Astrocyte (in vitro differentiated cells and primary cell): ENCODE data around the gene ATRNL1. TPM values are rescaled to one million over a fixed set of nuclear protein-coding genes. Genes with fewer than 3 reads are reported as not detected.
A peak's percentile ranks its signal among the peaks of the same experiment; 100 is the strongest.

Experiments used
- DNase-seq: peaks from one replicate; pipeline ENCODE4 v3.0.0-alpha.2; 2010; ENCODE audit warnings: low read depth
- FAIRE-seq: peaks from 2 replicates; lab custom pipeline; 2011; peaks lifted over from hg19 to GRCh38; lab: Jason Lieb, UNC
- H2AFZ ChIP-seq: 2 replicates; pipeline ENCODE4 v1.6.0; 2012; ENCODE audit warnings: low read depth, low read length, inconsistent platforms
- H3K27ac ChIP-seq: 2 replicates; pipeline ENCODE4 v1.5.1; 2011; ENCODE audit warnings: low read depth, low read length, inconsistent platforms
- H3K27me3 ChIP-seq: 2 replicates; pipeline ENCODE4 v1.6.0; 2011; ENCODE audit warnings: low read length, inconsistent platforms; ENCODE audit not compliant: insufficient read depth
- H3K36me3 ChIP-seq: 2 replicates; pipeline ENCODE4 v1.5.1; 2011; ENCODE audit warnings: low read length, inconsistent platforms; ENCODE audit not compliant: insufficient read depth
- H3K4me1 ChIP-seq: 2 replicates; pipeline ENCODE4 v1.5.1; 2011; ENCODE audit warnings: low read length, inconsistent platforms; ENCODE audit not compliant: insufficient read depth
- H3K4me2 ChIP-seq: 2 replicates; pipeline ENCODE4 v1.6.0; 2012; ENCODE audit warnings: low read length, inconsistent platforms
- H3K4me3 ChIP-seq: 2 replicates; pipeline ENCODE4 v1.5.1; 2011; ENCODE audit warnings: low read depth, mild to moderate bottlenecking, low read length, inconsistent platforms; ENCODE audit not compliant: insufficient read depth
- H3K79me2 ChIP-seq: 2 replicates; pipeline ENCODE4 v1.6.0; 2012; ENCODE audit warnings: mild to moderate bottlenecking, low read length, inconsistent platforms; ENCODE audit not compliant: insufficient read depth
- H3K9ac ChIP-seq: 2 replicates; pipeline ENCODE4 v1.6.0; 2012; ENCODE audit warnings: mild to moderate bottlenecking, low read length, inconsistent platforms
- H3K9me3 ChIP-seq: 2 replicates; pipeline ENCODE4 v1.5.1; 2012; ENCODE audit warnings: low read depth, mild to moderate bottlenecking, low read length, inconsistent platforms; ENCODE audit not compliant: insufficient read depth
- H4K20me1 ChIP-seq: 2 replicates; pipeline ENCODE4 v1.6.0; 2012; ENCODE audit warnings: low read length, inconsistent platforms; ENCODE audit not compliant: insufficient read depth
- H3K27ac Mint-ChIP-seq: one replicate; pipeline ENCODE4 v1.8.0; 2021; ENCODE audit warnings: mild to moderate bottlenecking, mixed read lengths; ENCODE audit not compliant: unreplicated experiment
- H3K27me3 Mint-ChIP-seq: one replicate; pipeline ENCODE4 v1.8.0; 2021; ENCODE audit warnings: low read depth, mixed read lengths; ENCODE audit not compliant: unreplicated experiment
- H3K36me3 Mint-ChIP-seq: one replicate; pipeline ENCODE4 v1.8.0; 2021; ENCODE audit warnings: low read depth, mixed read lengths; ENCODE audit not compliant: unreplicated experiment
- H3K4me1 Mint-ChIP-seq: one replicate; pipeline ENCODE4 v1.8.0; 2021; ENCODE audit warnings: low read depth, mixed read lengths; ENCODE audit not compliant: unreplicated experiment
- H3K4me3 Mint-ChIP-seq: one replicate; pipeline ENCODE4 v1.8.0; 2021; ENCODE audit warnings: mild to moderate bottlenecking, moderate library complexity, mixed read lengths; ENCODE audit not compliant: unreplicated experiment
- H3K9me3 Mint-ChIP-seq: one replicate; pipeline ENCODE4 v1.8.0; 2021; ENCODE audit warnings: mild to moderate bottlenecking, mixed read lengths; ENCODE audit not compliant: unreplicated experiment
- EZH2 ChIP-seq: IDR thresholded peaks from 2 replicates; pipeline ENCODE4 v1.6.1; 2012; ENCODE audit warnings: mild to moderate bottlenecking, low read length, inconsistent platforms; ENCODE audit not compliant: insufficient read depth
- total RNA-seq: library from RNA; stranded (reverse); gene quantifications from 2 replicates; pipeline ENCODE4 v1.2.1, GENCODE V29; 2021
- TF ChIP-seq, protein P1 (sequence below): IDR thresholded peaks from 2 replicates; pipeline ENCODE4 v1.5.1; 2011; ENCODE audit warnings: low read depth, mild to moderate bottlenecking, inconsistent platforms, low read length, moderate library complexity; ENCODE audit not compliant: insufficient read depth

ATRNL1 gene
- total RNA-seq, 1 donor from 2014 or later, result 17.5 TPM

DNA sequence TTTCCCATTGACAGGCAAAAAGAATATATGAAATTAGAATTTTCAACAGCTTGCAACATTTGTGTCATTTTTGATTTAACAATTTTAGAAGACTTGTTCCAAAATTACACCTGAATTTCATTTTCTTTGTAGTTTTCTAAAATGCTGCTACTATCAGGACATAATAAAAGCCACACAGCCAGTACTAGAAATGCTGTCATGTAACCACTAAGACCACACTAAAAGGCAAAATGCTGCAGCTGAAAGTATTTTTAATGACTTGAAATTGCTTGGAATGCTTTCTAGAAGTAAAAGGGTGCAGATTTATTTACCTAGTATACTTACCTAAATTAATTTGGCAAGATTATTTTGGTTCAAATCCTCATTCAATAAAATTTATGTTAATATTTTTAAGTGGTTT is 709.7 kb downstream of the ATRNL1 start:
- H3K27ac ChIP-seq, result no peak overlapping the region
- H3K9me3 ChIP-seq, result no peaks in the 10 kb centered on the region
- Mint-ChIP-seq H3K27ac (no peak overlapping the region), H3K9me3 (no peaks in the 10 kb centered on the region), H3K4me3 (no peak overlapping the region), H3K27me3 (no peaks in the 10 kb centered on the region), H3K4me1 (no peaks in the 10 kb centered on the region), H3K36me3 (no peaks in the 10 kb centered on the region)
- H4K20me1 ChIP-seq, result no peaks in the 10 kb centered on the region
- FAIRE-seq, result no peak
- H3K4me3 ChIP-seq, result no peak overlapping the region
- H3K79me2 ChIP-seq, result no peaks in the 10 kb centered on the region
- H2AFZ ChIP-seq, result no peak overlapping the region
- TF ChIP-seq EZH2, result no peak
- TF ChIP-seq, protein P1, sequence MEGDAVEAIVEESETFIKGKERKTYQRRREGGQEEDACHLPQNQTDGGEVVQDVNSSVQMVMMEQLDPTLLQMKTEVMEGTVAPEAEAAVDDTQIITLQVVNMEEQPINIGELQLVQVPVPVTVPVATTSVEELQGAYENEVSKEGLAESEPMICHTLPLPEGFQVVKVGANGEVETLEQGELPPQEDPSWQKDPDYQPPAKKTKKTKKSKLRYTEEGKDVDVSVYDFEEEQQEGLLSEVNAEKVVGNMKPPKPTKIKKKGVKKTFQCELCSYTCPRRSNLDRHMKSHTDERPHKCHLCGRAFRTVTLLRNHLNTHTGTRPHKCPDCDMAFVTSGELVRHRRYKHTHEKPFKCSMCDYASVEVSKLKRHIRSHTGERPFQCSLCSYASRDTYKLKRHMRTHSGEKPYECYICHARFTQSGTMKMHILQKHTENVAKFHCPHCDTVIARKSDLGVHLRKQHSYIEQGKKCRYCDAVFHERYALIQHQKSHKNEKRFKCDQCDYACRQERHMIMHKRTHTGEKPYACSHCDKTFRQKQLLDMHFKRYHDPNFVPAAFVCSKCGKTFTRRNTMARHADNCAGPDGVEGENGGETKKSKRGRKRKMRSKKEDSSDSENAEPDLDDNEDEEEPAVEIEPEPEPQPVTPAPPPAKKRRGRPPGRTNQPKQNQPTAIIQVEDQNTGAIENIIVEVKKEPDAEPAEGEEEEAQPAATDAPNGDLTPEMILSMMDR, result no peak
- H3K36me3 ChIP-seq, result no peaks in the 10 kb centered on the region
- no peaks in the 10 kb centered on the region for H3K27me3 ChIP-seq
- DNase-seq, result no peak
- H3K9ac ChIP-seq, result no peak overlapping the region
- H3K4me1 ChIP-seq, result no peaks in the 10 kb centered on the region
- no peak overlapping the region for H3K4me2 ChIP-seq

DNA sequence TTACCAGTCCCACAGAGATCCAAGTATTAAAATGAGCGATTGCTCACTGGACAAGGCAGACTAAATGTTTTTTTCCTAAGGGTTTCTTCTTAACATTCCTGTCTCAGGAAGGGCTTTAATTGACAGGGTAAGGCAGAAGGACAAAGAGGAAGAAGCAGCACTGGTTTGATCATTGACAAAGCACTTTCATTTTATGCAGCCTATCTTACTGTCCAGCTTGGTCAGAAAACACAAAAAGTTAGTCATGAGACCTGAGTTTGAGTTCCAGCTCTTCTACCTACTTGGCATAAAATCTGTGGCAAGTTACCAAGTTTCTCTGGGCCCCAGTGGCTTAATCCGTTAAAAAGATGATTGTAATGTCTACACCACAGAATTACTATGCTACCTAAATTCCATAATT is 721.4 kb downstream of the ATRNL1 start:
- H3K36me3 ChIP-seq, result no peaks in the 10 kb centered on the region
- Mint-ChIP-seq H3K27me3 (no peaks in the 10 kb centered on the region), H3K4me1 (peaks cover 7% of the 10 kb centered on the region), H3K9me3 (no peaks in the 10 kb centered on the region), H3K4me3 (no peak overlapping the region), H3K27ac (no peak overlapping the region), H3K36me3 (no peaks in the 10 kb centered on the region)
- FAIRE-seq, result no peak
- H3K9me3 ChIP-seq, result no peaks in the 10 kb centered on the region
- H3K4me2 ChIP-seq, result no peak overlapping the region
- no peak overlapping the region for H3K27ac ChIP-seq
- TF ChIP-seq, protein P1, result no peak
- TF ChIP-seq EZH2, result no peak
- no peak overlapping the region for H2AFZ ChIP-seq
- H4K20me1 ChIP-seq, result no peaks in the 10 kb centered on the region
- H3K79me2 ChIP-seq, result no peaks in the 10 kb centered on the region
- no peaks in the 10 kb centered on the region for H3K27me3 ChIP-seq
- DNase-seq, result no peak
- no peak overlapping the region for H3K9ac ChIP-seq
- no peak overlapping the region for H3K4me3 ChIP-seq
- no peaks in the 10 kb centered on the region for H3K4me1 ChIP-seq

DNA sequence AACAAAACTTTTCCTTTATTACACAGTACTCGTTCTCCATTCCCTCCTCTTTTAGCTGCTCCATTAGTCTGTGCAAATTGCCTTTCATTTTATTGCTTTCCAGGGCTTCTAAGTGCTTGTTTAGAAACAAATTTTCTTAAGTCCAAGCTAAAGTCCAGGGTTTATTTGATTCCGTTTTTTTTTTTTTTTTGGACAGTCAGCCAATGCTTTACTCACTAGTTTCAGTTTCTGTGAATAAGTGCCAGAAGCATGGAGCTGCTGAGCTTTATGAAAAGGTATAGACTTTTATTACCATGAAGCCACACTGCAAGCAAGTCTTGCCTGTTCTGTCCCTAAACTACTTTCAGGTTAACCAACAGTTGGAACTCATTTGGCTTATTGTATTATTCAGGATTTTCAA is 724.8 kb downstream of the ATRNL1 start:
- Histone ChIP-seq H3K9ac (no peak overlapping the region), H4K20me1 (no peaks in the 10 kb centered on the region), H3K4me1 (no peaks in the 10 kb centered on the region), H3K4me3 (no peak overlapping the region), H3K27me3 (no peaks in the 10 kb centered on the region), H3K4me2 (peak overlapping the region; percentile 23), H3K79me2 (no peaks in the 10 kb centered on the region), H2AFZ (no peak overlapping the region), H3K9me3 (no peaks in the 10 kb centered on the region), H3K36me3 (no peaks in the 10 kb centered on the region), H3K27ac (no peak overlapping the region)
- H3K27ac Mint-ChIP-seq, result no peak overlapping the region
- H3K9me3 Mint-ChIP-seq, result peaks cover 13% of the 10 kb centered on the region
- TF ChIP-seq EZH2, result no peak
- TF ChIP-seq, protein P1, result no peak
- H3K36me3 Mint-ChIP-seq, result no peaks in the 10 kb centered on the region
- H3K27me3 Mint-ChIP-seq, result no peaks in the 10 kb centered on the region
- H3K4me3 Mint-ChIP-seq, result no peak overlapping the region
- DNase-seq (no peak), FAIRE-seq (no peak)
- H3K4me1 Mint-ChIP-seq, result peaks cover 7% of the 10 kb centered on the region
